Mesenchymal stem cell (in vitro differentiated cells and primary cell): ENCODE measurements around the gene DEDD.

Source experiments
- DNase-seq: peaks from one replicate; pipeline ENCODE4 v3.0.0-alpha.2; 2013
- H2AFZ ChIP-seq: one replicate; pipeline ENCODE4 v1.6.1; 2013; ENCODE audit warnings: low read depth, mild to moderate bottlenecking, control low read depth, inconsistent platforms, low read length, moderate library complexity
- H2AK5ac ChIP-seq: 2 replicates; pipeline ENCODE4 v1.6.1; 2013; ENCODE audit warnings: low read length, moderate library complexity, mild to moderate bottlenecking, inconsistent platforms; ENCODE audit not compliant: severe bottlenecking
- H2BK120ac ChIP-seq: one replicate; pipeline ENCODE4 v1.6.1; 2013; ENCODE audit warnings: low read depth, mild to moderate bottlenecking, inconsistent platforms, low read length, moderate library complexity
- H2BK12ac ChIP-seq, 2 experiments: one replicate each; pipeline ENCODE4 v1.6.1; 2013; ENCODE audit warnings: inconsistent platforms in 2 of 2, low read length in 2 of 2, mild to moderate bottlenecking in 2 of 2, moderate library complexity in 2 of 2, control low read depth in 1 of 2
- H2BK15ac ChIP-seq: one replicate; pipeline ENCODE4 v1.6.1; 2013; ENCODE audit warnings: mild to moderate bottlenecking, low read depth, inconsistent platforms; ENCODE audit not compliant: poor library complexity, severe bottlenecking
- H2BK5ac ChIP-seq: 2 replicates; pipeline ENCODE4 v1.6.1; 2013; ENCODE audit warnings: low read depth, mild to moderate bottlenecking, low read length, control low read depth, inconsistent platforms; ENCODE audit not compliant: poor library complexity, severe bottlenecking
- H3K14ac ChIP-seq, 2 experiments: one replicate each; pipeline ENCODE4 v1.6.1; 2013; ENCODE audit warnings: inconsistent platforms in 2 of 2, low read length in 2 of 2, control low read depth in 1 of 2, mild to moderate bottlenecking in 1 of 2, moderate library complexity in 1 of 2
- H3K18ac ChIP-seq, 2 experiments: one replicate each; pipeline ENCODE4 v1.6.1; 2013; ENCODE audit warnings: inconsistent platforms in 2 of 2, low read length in 2 of 2, control low read depth in 1 of 2, low read depth in 1 of 2, mild to moderate bottlenecking in 1 of 2
- H3K23ac ChIP-seq, 2 experiments: one replicate each; pipeline ENCODE4 v1.6.1; 2013; ENCODE audit warnings: inconsistent platforms in 2 of 2, low read length in 2 of 2, mild to moderate bottlenecking in 2 of 2, moderate library complexity in 2 of 2, control low read depth in 1 of 2
- H3K27ac ChIP-seq: 2 replicates; pipeline ENCODE4 v1.5.1; 2013; ENCODE audit warnings: mild to moderate bottlenecking, moderate library complexity, low read length, control low read depth, inconsistent platforms; ENCODE audit not compliant: poor library complexity, severe bottlenecking
- H3K27me3 ChIP-seq, 2 experiments: 2 replicates each; pipeline versions ENCODE4 v1.6.1 to v1.7.0; 2013; ENCODE audit warnings: low read length in 2 of 2, mild to moderate bottlenecking in 2 of 2, moderate library complexity in 2 of 2, control low read depth in 1 of 2, inconsistent platforms in 1 of 2; ENCODE audit not compliant: control insufficient read depth in 1 of 2, insufficient read depth in 1 of 2
- H3K36me3 ChIP-seq, 2 experiments: 2 replicates each; pipeline versions ENCODE4 v1.6.1 to v1.7.0; 2013; ENCODE audit warnings: low read length in 2 of 2, control low read depth in 1 of 2, inconsistent platforms in 1 of 2, low read depth in 1 of 2, mild to moderate bottlenecking in 1 of 2; ENCODE audit not compliant: insufficient read depth in 2 of 2, control insufficient read depth in 1 of 2
- H3K4ac ChIP-seq, 2 experiments: one replicate each; pipeline ENCODE4 v1.6.1; 2013; ENCODE audit warnings: inconsistent platforms in 2 of 2, low read length in 2 of 2, mild to moderate bottlenecking in 2 of 2, moderate library complexity in 2 of 2, control low read depth in 1 of 2, low read depth in 1 of 2
- H3K4me1 ChIP-seq: 2 replicates; pipeline ENCODE4 v1.6.1; 2013; ENCODE audit warnings: low read depth, low read length, control low read depth; ENCODE audit not compliant: control insufficient read depth, insufficient read depth
- H3K4me2 ChIP-seq: 2 replicates; pipeline ENCODE4 v1.6.1; 2013; ENCODE audit warnings: low read length, mild to moderate bottlenecking, inconsistent platforms; ENCODE audit not compliant: poor library complexity, severe bottlenecking
- H3K4me3 ChIP-seq, 2 experiments: 2 replicates each; pipeline versions ENCODE4 v1.5.1 to v1.7.0; 2013; ENCODE audit warnings: low read length in 2 of 2, mild to moderate bottlenecking in 2 of 2, control low read depth in 1 of 2, low read depth in 1 of 2; ENCODE audit not compliant: insufficient read depth in 1 of 2
- H3K79me1 ChIP-seq: replicated peaks from 2 replicates; pipeline ENCODE4 v1.6.1; 2013; ENCODE audit warnings: mild to moderate bottlenecking, control low read depth, low read length, inconsistent platforms; ENCODE audit not compliant: poor library complexity, severe bottlenecking
- H3K9ac ChIP-seq: 2 replicates; pipeline ENCODE4 v1.7.0; 2013; ENCODE audit warnings: mild to moderate bottlenecking, low read length, moderate library complexity
- H3K9me3 ChIP-seq: 2 replicates; pipeline ENCODE4 v1.7.0; 2013; ENCODE audit warnings: mild to moderate bottlenecking, low read length; ENCODE audit not compliant: control insufficient read depth
- H4K8ac ChIP-seq: one replicate; pipeline ENCODE4 v1.6.1; 2013; ENCODE audit warnings: inconsistent platforms, mild to moderate bottlenecking, low read length, moderate library complexity
- H4K91ac ChIP-seq: one replicate; pipeline ENCODE4 v1.6.1; 2013; ENCODE audit warnings: mild to moderate bottlenecking, low read length, inconsistent platforms
- WGBS: methylation state at CpG from one replicate; pipeline ENCODE4 v1.1.7; 2013; ENCODE audit warnings: mixed read lengths; 5-methylcytosine and 5-hydroxymethylcytosine counted together

The DEDD gene

GRCh38 chr1:161157867-161158266 is 25.4 kb upstream of the DEDD start:
- Histone ChIP-seq H3K27me3 (no peaks in the 10 kb centered on the region), H2AFZ (no peak overlapping the region), H3K4me3 (no peak overlapping the region), H3K23ac (no peak overlapping the region), H2BK12ac (no peak overlapping the region), H3K9me3 (no peaks in the 10 kb centered on the region), H3K79me1 (peaks cover 38% of the 10 kb centered on the region), H3K4ac (no peak overlapping the region), H3K9ac (peak overlapping the region; percentile 91), H3K14ac (no peak overlapping the region), H2AK5ac (no peak overlapping the region), H3K4me2 (no peak overlapping the region), H3K36me3 (peaks cover 36 to 40% of the 10 kb centered on the region in 2 experiments), H4K8ac (no peak overlapping the region), H3K4me1 (peaks cover 23% of the 10 kb centered on the region), H2BK15ac (no peak overlapping the region), H4K91ac (no peak overlapping the region), H2BK5ac (no peak overlapping the region), H3K18ac (no peak overlapping the region), H2BK120ac (no peak overlapping the region), H3K27ac (no peak overlapping the region)
- WGBS = 100% methylated on average over 1 of the region's 1 CpG
- no peak for DNase-seq

DNA sequence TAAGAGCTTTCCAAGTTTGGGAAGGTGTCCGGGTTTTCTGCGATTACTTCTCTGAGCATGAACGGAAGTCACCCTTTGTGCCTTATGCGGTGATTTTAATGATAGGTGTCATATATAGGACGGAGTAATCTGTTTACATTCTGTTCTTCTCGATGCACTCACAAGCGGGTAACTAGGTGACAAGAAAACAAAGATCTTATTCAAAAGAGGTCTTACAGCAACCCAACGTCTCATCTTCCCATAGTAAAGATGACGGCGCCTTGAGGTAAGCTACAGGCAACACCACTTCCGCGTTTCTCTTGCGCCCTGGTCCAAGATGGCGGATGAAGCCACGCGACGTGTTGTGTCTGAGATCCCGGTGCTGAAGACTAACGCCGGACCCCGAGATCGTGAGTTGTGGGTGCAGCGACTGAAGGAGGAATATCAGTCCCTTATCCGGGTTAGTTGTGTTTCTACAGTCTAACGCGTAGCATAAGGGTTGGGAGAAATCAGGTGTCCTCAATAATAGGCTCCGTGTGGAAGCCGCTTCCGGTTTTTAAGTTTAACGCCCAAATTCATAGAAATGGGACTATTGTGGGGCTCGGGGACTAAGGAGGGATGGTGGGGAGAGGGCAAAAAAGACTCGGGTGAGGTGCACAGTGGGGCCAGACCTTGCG is 21.3 kb upstream of the DEDD start, which contains the start of gene UFC1:
TSS of gene UFC1 (plus strand) at position 297 of the 656 bp plus-strand sequence. CDS start at position 317, 20 bp downstream.
- Histone ChIP-seq H3K9ac (peak within 1 kb of the TSS; percentile 95), H3K9me3 (no peaks in the 10 kb centered on the region), H2AFZ (peak within 1 kb of the TSS; percentile 87), H3K36me3 (peaks cover 9 to 18% of the 10 kb centered on the region in 2 experiments), H3K79me1 (peaks cover 14% of the 10 kb centered on the region), H3K4me3 (peak within 1 kb of the TSS; percentile 71 to 90), H3K4ac (peak within 1 kb of the TSS; percentile 86 to 96), H3K4me1 (peaks cover 3% of the 10 kb centered on the region), H3K14ac (peak within 1 kb of the TSS in 1 of 2 experiments; percentile 9), H2BK15ac (no peak within 1 kb of the TSS), H2BK5ac (peak within 1 kb of the TSS; percentile 97), H4K8ac (peak within 1 kb of the TSS; percentile 93), H3K27ac (peak within 1 kb of the TSS; percentile 100), H3K4me2 (peak within 1 kb of the TSS; percentile 95), H3K23ac (peak within 1 kb of the TSS in 1 of 2 experiments; percentile 60), H3K18ac (peak within 1 kb of the TSS; percentile 92 to 97), H2AK5ac (peak within 1 kb of the TSS; percentile 63), H3K27me3 (no peaks in the 10 kb centered on the region), H2BK12ac (peak within 1 kb of the TSS in 1 of 2 experiments; percentile 59), H4K91ac (peak within 1 kb of the TSS; percentile 87), H2BK120ac (peak within 1 kb of the TSS; percentile 95)
- WGBS = under 1% methylated on average over 33 of the region's 33 CpGs
- DNase-seq = peak; percentile 95

DNA sequence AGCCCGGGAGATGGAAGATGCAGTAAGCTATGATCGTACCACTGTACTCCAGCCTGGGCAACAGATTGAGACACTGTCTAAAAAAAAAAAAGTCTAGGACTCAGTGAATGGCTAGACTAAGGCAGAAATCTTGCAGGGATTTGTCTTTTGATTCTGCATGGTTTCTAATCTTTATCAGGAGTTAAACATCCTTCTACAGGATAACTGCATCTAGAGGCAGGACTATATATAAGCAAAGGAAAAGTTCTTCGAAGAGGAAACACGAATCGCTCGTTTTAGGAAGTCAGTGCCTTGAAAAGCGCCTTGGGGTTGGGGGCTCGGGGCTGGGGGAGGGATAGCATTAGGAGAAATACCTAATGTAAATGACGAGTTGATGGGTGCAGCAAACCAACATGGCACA is 20.7 kb upstream of the DEDD start:
- Histone ChIP-seq H3K4me1 (peaks cover 1% of the 10 kb centered on the region), H3K23ac (no peak overlapping the region), H2AK5ac (no peak overlapping the region), H3K27ac (no peak overlapping the region), H3K4me3 (peak overlapping the region in 1 of 2 experiments; percentile 90), H2AFZ (no peak overlapping the region), H4K8ac (peak overlapping the region; percentile 93), H3K4ac (peak overlapping the region in 1 of 2 experiments; percentile 37), H3K27me3 (no peaks in the 10 kb centered on the region), H2BK15ac (no peak overlapping the region), H3K36me3 (peaks cover 4 to 14% of the 10 kb centered on the region in 2 experiments), H4K91ac (no peak overlapping the region), H3K79me1 (peaks cover 14% of the 10 kb centered on the region), H3K9ac (peak overlapping the region; percentile 95), H3K4me2 (peak overlapping the region; percentile 53), H2BK12ac (no peak overlapping the region), H3K9me3 (no peaks in the 10 kb centered on the region), H3K18ac (no peak overlapping the region), H2BK120ac (no peak overlapping the region), H3K14ac (no peak overlapping the region), H2BK5ac (no peak overlapping the region)
- WGBS = 43% methylated on average over 8 of the region's 9 CpGs
- DNase-seq = no peak

DNA sequence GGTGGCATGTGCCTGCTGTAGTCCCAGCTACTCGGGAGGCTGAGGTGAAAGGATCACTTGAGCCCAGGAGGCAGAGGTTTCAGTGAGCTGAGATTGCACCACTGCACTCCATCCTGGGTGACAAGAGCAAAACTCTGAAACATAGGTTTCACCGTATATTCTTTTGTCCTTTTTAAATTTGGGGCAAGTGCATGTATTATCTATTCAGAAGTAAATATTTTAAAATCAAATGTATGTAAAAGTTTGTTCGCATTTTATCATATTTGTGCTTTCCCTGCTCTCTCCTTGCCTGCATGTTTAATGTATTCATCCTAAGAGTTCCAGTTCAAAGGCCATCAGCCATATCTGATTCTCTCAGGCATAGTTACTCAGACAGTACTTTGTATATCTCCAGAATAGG is 13.4 kb upstream of the DEDD start:
- no peak overlapping the region for H3K9ac ChIP-seq
- H4K8ac ChIP-seq = no peak overlapping the region
- H2BK120ac ChIP-seq = no peak overlapping the region
- DNase-seq = no peak
- H3K4me1 ChIP-seq = no peaks in the 10 kb centered on the region
- no peak overlapping the region for H2BK12ac ChIP-seq
- no peaks in the 10 kb centered on the region for H3K9me3 ChIP-seq
- no peak overlapping the region for H3K4me3 ChIP-seq
- no peak overlapping the region for H3K23ac ChIP-seq
- H3K4me2 ChIP-seq = no peak overlapping the region
- H3K79me1 ChIP-seq = peaks cover 4% of the 10 kb centered on the region
- H3K27ac ChIP-seq = no peak overlapping the region
- no peak overlapping the region for H4K91ac ChIP-seq
- H3K36me3 ChIP-seq = no peaks in the 10 kb centered on the region
- H3K18ac ChIP-seq = no peak overlapping the region
- no peak overlapping the region for H3K14ac ChIP-seq
- no peaks in the 10 kb centered on the region for H3K27me3 ChIP-seq
- H3K4ac ChIP-seq = no peak overlapping the region
- H2BK15ac ChIP-seq = no peak overlapping the region
- WGBS = 95% methylated on average over 2 of the region's 3 CpGs
- H2AK5ac ChIP-seq = no peak overlapping the region
- no peak overlapping the region for H2AFZ ChIP-seq
- no peak overlapping the region for H2BK5ac ChIP-seq
